HPDE6-E6E7 (cell line): ENCODE results near the gene TAS1R2.
A peak's percentile ranks its signal among the peaks of the same experiment; 100 is the strongest.
"Not testable (repeated sequence)": the region's sequence is repeated elsewhere in the genome, so short reads cannot be mapped to it uniquely, and the experiment has no call there.

Experiments
- DNase-seq: peaks from one replicate; pipeline ENCODE4 v3.0.0; 2011; ENCODE audit warnings: missing footprints; ENCODE audit errors: extremely low spot score

The TAS1R2 gene

GRCh38 chr1:18859560-18859959 lies at the start of gene TAS1R2:
Gene TAS1R2 (minus strand): TSS chr1:18859660. CDS start chr1:18859660, 0 bp downstream.
- DNase-seq: no peak

- no peak for DNase-seq
Measured at GRCh38 chr1:18907917-18908845, 48.7 kb upstream of the TAS1R2 start.

- no peak for DNase-seq
Measured at GRCh38 chr1:18907021-18907916, 47.8 kb upstream of the TAS1R2 start.

- DNase-seq: no peak
Measured at GRCh38 chr1:18903291-18903756, 43.9 kb upstream of the TAS1R2 start.

GRCh38 chr1:18902523-18903290 lies 43.2 kb upstream of the TAS1R2 start, which contains the start of gene ALDH4A1:
Gene ALDH4A1 (minus strand): TSS chr1:18902555. CDS start chr1:18902523, 32 bp downstream.
- DNase-seq: peak; percentile 100

GRCh38 chr1:18901952-18902522 lies 42.6 kb upstream of the TAS1R2 start:
- DNase-seq: no peak

- no peak for DNase-seq
Measured at GRCh38 chr1:18901147-18901951, 41.9 kb upstream of the TAS1R2 start.

- DNase-seq: no peak
Measured at GRCh38 chr1:18900303-18900841, 40.9 kb upstream of the TAS1R2 start.

GRCh38 chr1:18899363-18900049 lies 40.0 kb upstream of the TAS1R2 start:
- no peak for DNase-seq

- no peak for DNase-seq
Measured at GRCh38 chr1:18898567-18898966, 39.1 kb upstream of the TAS1R2 start.

- no peak for DNase-seq
Measured at GRCh38 chr1:18895317-18895716, 35.9 kb upstream of the TAS1R2 start.

GRCh38 chr1:18893120-18893519 lies 33.7 kb upstream of the TAS1R2 start:
- no peak for DNase-seq

GRCh38 chr1:18891858-18892257 lies 32.4 kb upstream of the TAS1R2 start:
- not testable (repeated sequence) for DNase-seq

GRCh38 chr1:18891426-18891780 lies 31.9 kb upstream of the TAS1R2 start:
- DNase-seq: no peak

- no peak for DNase-seq
Measured at GRCh38 chr1:18890706-18891425, 31.4 kb upstream of the TAS1R2 start.

GRCh38 chr1:18886003-18886335 lies 26.5 kb upstream of the TAS1R2 start:
- peak; percentile 87 for DNase-seq

- no peak for DNase-seq
Measured at GRCh38 chr1:18885311-18886002, 26.0 kb upstream of the TAS1R2 start.

GRCh38 chr1:18884727-18885126 lies 25.3 kb upstream of the TAS1R2 start:
- no peak for DNase-seq
